Stimulated activated naive CD8-positive, alpha-beta T cell treated with anti-CD3 and anti-CD28 coated beads, Interleukin-15, Interleukin-2, amounts not matched to agents 100 U/mL and 50 U/mL, for 24 hours (primary cell): ENCODE results near the gene RTEL1.
"Not testable (repeated sequence)": the region's sequence is repeated elsewhere in the genome, so short reads cannot be mapped to it uniquely, and the experiment has no call there.

Source experiments
- ATAC-seq: fragments of 150-1000 bp; cut with Tn5 transposase; one replicate; pipeline ENCODE4 v1.10.0; 2021
- DNase-seq: peaks from one replicate; pipeline ENCODE4 v3.0.0; 2021

Gene RTEL1, protein sequence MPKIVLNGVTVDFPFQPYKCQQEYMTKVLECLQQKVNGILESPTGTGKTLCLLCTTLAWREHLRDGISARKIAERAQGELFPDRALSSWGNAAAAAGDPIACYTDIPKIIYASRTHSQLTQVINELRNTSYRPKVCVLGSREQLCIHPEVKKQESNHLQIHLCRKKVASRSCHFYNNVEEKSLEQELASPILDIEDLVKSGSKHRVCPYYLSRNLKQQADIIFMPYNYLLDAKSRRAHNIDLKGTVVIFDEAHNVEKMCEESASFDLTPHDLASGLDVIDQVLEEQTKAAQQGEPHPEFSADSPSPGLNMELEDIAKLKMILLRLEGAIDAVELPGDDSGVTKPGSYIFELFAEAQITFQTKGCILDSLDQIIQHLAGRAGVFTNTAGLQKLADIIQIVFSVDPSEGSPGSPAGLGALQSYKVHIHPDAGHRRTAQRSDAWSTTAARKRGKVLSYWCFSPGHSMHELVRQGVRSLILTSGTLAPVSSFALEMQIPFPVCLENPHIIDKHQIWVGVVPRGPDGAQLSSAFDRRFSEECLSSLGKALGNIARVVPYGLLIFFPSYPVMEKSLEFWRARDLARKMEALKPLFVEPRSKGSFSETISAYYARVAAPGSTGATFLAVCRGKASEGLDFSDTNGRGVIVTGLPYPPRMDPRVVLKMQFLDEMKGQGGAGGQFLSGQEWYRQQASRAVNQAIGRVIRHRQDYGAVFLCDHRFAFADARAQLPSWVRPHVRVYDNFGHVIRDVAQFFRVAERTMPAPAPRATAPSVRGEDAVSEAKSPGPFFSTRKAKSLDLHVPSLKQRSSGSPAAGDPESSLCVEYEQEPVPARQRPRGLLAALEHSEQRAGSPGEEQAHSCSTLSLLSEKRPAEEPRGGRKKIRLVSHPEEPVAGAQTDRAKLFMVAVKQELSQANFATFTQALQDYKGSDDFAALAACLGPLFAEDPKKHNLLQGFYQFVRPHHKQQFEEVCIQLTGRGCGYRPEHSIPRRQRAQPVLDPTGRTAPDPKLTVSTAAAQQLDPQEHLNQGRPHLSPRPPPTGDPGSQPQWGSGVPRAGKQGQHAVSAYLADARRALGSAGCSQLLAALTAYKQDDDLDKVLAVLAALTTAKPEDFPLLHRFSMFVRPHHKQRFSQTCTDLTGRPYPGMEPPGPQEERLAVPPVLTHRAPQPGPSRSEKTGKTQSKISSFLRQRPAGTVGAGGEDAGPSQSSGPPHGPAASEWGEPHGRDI (N-terminal part only)

DNA sequence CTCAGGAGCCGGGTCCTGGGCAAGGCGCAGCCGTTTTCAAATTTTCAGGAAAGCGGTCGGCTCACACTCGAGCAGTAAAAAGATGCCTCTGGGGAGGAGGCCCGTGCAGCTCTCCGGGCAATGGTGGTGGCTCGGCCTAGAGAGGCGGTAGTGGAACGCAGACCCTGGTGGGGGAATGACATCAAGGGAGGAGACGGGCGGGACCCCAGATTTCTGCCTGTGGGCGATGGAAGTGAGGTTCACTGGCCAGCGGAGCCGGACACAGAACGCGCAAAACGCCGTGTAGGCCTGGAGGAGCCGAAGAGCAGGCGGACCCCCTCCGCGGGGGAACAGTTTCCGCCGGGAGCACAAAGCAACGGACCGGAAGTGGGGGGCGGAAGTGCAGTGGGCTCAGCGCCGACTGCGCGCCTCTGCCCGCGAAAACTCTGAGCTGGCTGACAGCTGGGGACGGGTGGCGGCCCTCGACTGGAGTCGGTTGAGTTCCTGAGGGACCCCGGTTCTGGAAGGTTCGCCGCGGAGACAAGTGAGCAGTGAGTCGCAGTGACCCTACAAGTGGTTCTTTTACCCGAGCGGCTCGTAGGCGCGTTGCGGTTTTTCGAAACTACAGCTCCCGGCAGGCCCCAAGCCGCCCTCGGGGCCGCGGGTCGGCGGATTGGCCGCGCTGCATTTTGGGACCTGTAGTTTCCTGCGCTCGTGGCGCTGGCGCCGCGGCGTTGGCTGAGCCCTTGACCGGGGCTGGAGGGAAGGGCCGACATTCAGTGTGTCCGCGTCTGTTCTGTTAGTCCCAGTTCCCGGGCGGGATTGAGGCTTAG lies at the start of gene RTEL1:
Gene RTEL1 (plus strand): TSS at position 376 of the 812 bp plus-strand sequence. CDS start 1,091 bp downstream, outside the sequence.
- DNase-seq, result peak; percentile 93
- peak; percentile 83 for ATAC-seq

DNA sequence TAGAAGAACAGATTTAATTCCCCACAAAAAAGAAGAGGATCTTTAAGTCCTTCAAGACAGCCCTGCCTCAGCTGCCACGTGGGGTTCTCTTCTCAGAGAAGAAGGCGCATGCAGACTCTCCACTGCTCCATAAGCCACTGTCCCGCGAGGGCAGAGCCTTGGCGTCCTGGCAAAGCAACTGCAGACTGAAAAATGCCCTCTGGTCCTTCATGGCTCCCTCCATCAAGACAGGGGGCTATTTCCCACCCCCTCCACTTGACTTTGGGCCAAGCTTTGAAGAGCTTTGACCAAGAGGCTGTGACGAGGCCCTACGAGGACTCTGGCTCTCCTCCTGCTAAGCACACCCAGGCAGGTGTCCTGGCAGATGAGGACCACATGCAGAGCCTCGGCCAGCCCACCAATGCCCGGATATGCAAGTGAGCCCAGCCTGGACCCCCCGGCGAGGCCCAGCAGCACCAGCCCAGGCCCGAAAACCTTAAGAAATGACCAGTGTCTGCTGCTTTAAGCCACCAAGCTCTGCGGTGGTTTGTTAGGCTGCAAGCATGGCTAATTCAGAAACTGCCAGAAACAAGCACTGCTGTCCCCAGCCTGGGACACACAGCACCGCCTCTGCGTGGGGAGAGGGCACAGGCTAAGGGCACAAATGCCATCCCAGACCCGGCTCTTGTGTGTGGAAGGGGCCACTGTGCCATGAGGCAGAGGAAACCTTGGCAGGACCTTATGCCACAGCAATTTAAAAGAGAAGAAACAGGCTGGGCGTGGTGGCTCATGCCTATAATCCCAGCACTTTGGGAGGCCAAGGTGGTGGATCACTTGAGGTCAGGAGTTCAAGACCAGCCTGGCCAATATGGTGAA lies 47.3 kb upstream of the RTEL1 start:
- ATAC-seq (no peak), DNase-seq (no peak)

DNA sequence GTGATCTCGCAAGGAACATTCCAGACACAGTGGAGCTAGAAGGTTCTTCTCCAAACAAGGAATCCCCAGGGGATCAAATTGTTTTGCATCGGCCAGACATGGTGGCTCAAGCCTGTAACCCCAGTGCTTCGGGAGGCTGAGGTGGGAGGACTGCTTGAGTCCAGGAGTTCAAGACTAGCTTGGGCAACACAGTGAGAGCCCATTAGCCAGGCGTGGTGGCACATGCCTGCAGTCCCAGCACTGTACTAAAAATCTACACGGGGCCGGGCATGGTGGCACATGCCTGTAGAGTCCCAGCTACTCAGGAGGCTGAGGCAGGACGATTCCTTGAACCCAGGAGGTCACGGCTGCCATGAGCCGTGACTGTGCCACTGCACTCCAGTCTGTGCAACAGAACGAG lies 46.5 kb upstream of the RTEL1 start:
- DNase-seq (no peak), ATAC-seq (no peak)

DNA sequence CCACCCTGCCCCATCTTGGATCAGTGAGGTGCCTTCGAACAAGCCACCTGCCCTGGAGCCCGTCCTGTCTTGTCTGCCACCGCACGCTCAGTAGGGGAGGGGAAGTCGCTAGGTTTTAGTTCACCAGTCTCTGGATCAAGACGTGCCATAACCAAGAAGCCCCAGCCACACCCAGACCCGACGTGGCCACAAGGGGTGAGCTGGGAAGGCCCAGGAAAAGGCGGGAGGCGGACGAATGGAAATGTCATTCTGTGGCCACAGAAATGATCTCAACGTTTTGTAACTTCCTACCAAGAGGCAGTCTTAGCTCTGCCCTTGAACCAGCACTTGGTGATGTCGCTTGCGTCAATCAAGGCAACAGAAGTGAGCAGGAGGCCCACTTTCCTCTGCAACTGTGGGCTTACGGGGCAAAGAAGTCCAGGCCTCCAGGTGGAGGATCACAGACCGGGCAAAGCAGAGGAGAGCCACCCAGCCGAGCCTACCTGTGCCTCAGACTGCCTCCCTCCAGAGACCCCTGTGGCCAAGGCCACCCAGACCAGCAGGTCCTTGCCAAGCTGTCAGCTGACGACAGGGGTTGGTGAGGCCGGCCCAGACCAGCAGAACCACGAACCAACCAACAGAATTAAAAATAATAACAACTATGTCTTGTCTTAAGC lies 45.7 kb upstream of the RTEL1 start:
- no peak for DNase-seq
- peak; percentile 23 for ATAC-seq

DNA sequence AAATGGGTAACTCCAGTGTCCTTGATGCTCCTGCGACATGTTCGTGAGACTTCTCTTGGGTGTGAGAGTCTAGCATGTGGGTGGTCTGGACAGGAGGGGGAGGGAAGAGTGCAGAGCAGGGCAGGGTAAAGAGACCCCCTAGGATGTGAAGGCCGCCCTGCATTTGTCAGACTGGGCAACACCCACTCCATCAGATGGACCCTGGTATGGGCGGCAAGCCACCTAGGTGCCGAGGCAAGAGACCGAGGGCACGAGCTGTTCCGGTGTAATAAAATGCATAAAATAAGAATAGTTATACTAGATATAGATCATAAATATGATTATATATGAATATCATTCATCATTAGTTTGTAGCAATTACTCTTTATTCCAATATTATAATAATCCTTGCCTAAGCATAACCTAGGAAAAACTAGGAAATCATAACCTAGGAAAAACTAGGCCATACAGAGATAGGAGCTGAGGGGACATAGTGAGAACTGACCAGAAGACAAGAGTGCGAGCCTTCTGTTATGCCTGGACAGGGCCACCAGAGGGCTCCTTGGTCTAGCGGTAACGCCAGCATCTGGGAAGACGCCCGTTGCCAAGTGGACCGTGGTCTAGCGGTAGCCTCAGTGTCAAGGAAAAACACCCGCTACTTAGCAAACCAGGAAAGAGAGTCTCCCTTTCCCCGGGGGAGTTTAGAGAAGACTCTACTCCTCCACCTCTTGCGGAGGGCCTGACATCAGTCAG lies 44.1 kb upstream of the RTEL1 start:
- ATAC-seq, DNase-seq: not testable (repeated sequence)

DNA sequence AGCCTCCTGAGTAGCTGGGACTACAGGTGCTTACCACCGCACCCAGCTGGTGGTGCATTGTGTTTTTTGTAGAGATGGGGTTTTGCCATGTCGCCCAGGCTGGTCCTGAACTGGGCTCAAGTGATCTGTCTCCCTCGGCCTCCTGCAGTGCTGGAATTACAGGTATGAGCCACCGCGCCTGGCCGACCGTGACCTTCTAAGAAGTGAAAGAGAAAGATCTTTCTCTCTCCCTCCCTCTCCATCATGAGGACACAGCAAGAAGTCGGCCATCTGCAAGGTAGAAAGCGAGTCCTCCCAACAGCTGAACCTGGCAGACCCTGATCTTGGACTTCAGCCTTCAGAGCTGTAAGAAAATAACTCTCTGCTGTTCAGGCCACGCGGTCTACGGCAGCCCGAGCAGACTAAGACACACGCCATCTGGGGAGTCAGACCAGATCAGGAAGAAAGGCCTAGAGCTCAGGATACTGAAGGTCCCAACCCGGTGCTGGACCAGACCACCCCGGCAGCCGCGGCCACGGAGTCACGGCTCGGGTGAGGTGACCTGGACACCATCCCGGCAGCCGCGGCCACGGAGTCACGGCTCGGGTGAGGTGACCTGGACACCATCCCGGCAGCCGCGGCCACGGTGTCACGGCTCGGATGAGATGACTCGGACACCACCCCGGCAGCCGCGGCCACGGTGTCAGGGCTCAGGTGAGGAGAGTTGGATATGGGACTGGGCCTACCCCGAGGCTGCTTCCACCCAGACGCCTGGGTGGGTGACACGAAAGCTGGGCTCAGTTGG lies 40.8 kb upstream of the RTEL1 start:
- ATAC-seq, result no peak
- no peak for DNase-seq

DNA sequence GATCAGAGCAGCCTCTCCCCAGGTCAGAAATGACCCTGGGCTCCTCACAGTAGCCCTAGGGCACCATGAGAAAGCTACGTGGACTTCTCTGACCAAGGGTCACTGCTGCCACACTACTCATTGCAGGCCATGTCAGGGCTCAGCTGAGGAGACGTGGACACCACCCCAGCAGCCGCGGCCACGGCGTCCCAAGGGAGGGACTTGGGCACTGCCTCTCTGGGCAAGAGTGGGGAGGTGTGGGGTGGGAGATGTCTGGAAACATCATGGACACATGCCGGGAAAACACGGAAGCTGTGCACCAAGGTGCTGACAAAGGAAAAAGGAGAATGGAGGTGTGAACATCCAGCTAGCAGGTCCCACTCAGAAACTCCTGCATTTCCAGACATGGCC lies 40.2 kb upstream of the RTEL1 start:
- no peak for DNase-seq
- ATAC-seq, result no peak

DNA sequence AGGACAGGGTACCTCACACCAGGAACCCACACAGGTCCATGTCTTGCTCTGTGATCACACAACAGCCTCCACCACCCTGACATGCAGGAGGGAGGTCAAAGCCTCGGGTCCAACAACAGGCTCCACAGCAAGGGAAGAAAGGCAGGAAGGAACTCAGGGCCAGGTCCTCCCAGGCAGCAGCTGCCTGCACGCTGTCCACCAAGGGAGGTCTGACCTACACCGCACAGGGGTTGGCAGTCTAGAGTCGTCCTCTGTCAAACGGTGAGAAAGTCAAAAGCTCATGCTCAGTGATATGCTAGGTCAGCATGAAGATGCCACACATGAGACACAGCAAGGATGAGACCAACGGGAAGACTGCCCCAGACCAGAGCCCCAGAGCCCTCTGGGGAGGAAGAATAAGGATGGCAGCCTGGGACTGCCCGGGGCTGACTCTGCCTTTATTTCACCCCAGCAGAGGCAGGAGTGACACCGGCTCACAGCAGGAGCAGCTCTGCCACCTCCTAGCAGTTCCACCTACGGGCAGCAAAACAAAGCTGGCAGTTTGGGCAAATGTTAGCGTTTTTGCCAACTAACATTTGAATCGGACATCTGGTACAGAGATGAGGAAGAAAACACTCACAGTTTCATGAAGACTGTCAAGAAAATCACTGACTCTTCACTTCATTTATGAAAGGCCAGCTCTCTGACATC lies 39.7 kb upstream of the RTEL1 start:
- ATAC-seq (no peak), DNase-seq (no peak)

DNA sequence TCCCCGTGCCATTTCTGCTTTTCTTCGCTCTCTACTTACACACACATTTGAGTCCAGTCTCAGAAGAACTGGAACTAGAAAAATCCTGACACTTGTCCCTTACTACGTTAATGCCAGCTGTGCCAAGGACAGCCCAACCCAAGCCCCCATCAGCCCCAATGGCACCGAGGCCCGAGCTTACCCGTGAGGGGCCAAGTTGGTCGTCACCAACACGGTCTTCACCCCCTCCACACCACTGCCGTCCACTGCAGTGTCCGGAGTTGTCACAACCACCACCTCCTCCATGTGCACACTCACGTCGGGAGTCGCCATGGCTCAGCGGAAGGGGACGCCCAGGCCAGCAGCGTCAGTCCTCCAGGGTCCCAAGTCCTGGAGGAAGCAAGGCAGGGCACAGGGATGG lies 39.0 kb upstream of the RTEL1 start:
- DNase-seq, result no peak
- ATAC-seq, result no peak

DNA sequence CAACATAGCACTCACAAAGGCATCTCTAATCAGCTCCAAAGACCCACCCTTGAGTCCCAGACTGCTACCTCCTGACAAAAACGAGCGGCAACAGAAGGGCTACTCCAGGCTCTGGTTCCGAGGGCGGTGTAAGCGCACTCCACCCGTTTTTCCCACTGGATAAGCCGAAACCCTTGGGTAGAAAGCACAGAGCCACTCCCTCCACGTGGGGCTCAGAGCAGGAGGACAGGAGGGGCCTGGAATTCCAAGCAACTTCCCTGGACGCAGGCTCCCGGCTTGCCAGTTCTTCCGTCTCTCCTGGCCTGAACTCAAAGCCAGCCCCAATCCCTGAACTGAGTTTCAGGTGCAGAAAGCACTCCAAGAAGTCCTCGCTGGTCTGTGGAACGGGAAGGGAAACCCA lies 38.6 kb upstream of the RTEL1 start:
- ATAC-seq (no peak), DNase-seq (no peak)

DNA sequence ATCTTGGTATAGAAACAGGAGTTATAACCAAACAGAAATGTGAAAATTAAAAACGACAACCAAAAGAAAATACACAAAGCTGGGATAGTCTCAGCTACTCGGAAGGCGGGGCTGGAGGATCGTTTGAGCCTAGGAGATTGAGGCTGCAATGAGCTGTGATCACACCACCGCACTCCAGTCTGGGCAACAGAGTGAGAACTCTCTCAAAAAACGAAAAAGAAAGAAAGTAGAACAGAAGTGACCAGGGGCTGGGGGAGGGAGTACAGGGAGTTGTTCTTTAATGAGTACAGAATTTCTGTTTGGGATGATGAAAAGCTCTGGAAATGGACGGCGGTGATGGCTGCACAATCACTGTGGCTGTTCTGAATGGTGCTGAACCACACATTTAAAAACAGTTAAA lies 37.1 kb upstream of the RTEL1 start:
- no peak for DNase-seq
- no peak for ATAC-seq

DNA sequence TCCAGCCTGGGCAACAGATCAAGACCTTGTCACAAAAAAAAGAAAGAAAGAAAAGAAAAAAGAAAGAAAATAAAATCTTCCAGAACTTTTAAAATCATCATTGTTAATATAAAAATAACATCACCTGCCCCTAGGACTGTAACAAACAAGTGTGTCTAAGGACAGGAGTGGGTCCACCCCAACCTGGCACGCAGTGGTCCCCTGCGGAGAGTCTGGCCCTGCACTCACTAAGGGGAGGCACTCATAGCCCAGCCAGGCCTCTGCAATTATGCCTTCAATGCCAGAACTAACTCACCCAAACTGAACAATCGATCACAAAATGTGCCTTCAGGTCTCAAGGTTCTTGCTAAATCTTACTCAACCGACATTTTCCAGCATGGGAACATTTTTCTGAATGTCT lies 36.0 kb upstream of the RTEL1 start:
- DNase-seq, result no peak
- no peak for ATAC-seq

DNA sequence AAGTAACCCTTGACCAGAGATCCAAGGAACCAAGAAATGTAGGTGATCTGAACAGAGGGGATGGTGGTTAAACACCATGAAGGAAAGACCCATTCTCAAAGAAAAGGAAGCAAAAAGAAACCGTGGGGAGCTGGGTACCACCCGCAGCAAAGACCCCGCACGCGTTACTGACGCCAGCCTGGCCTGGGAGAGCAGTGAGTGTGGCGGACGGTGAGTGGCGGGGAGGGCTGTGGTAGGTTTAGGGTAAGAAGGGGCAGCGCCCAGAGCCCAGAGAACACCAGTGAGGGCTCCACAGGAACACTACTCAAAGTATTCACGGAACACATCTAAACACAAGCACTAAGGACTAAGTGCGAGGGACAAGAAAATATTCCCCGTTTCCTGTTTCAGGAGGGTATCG lies 35.4 kb upstream of the RTEL1 start:
- DNase-seq (no peak), ATAC-seq (no peak)

DNA sequence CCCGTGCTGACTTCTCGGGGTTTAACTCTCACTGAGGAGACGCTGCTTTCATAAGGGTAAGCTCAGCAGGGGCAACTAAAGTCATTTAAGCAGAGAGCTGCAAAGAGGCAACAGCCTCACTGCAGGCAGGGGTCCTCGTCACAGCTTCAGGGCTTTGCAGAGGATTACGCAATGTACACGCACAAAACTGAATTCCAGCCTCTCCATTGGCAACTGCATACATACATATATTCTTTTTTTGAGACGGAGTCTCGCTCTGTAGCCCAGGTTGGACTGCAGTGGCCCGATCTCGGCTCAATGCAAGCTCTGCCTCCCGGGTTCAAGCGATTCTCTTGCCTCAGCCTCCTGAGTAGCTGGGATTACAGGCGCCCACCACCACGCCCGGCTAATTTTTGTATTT lies 33.6 kb upstream of the RTEL1 start:
- DNase-seq (no peak), ATAC-seq (no peak)

DNA sequence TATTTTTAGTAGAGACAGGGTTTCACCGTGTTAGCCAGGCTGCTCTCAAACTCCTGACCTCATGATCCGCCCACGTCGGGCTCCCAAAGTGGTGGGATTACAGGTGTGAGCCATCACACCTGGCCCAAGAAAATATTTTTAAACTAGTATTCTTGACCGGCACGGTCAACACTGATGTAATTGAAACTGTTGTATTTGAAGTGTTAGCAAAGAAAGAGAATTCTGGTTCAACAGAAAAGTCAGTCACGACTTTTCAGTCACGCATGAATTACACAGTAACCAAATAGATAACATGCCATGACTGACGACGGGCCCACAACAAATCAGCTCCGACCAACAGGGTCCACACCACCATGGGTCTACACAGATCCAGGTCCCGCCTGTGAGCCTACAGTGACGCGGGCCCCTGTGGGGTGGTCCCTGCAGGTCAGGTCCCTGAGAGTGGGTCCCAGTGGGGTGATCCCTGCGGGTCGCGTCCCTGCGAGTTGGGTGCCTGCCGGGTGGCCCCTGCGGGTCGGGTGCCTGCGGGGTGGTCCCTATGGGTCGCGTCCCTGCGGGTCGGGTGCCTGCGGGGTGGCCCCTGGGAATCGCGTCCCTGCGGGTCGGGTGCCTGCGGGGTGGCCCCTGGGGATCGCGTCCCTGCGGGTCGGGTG lies 32.2 kb upstream of the RTEL1 start:
- no peak for ATAC-seq
- peak; percentile 50 for DNase-seq

DNA sequence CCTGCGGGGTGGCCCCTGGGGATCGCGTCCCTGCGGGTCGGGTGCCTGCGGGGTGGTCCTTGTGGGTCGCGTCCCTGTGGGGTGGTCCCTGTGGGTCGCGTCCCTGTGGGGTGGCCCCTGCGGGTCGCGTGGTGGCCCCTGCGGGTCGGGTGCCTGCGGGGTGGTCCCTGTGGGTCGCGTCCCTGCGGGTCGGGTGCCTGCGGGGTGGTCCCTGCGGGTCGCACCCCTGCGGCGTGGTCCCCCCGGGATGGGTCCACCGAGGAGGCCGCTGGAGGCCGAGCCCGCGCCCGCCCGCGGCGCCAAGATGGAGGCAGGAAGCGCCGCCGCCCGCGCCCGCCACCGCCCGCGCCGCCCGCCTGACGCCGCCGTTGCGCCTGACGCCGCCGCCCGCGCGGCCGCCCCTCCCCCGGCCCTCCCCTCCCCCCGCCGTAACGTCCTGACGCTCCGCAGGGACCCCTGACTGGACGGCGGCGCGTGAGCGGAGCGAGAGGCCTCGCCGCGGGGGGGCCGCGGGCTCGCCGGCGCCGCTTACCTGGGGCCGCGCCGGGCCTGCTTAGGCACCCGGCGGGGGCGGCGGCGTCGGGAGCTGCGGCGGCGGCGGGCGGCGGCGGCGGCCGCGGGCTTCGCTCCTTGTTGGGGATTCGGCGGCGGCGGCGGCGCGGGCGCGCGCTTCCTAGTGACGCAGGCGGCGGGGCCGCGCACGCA lies 31.5 kb upstream of the RTEL1 start, which contains the start of gene GMEB2:
Gene GMEB2 (minus strand): TSS at position 678 of the 705 bp plus-strand sequence. CDS start 7,704 bp downstream, outside the sequence.
- ATAC-seq (peak; percentile 59), DNase-seq (peak; percentile 78)
